ENCODE results near the gene DSTN.

DSTN gene

GRCh38 chr20:17559338-17559737, 10.5 kb upstream of the DSTN start:
- Mint-ChIP-seq H3K4me1 (peaks cover 11% of the 10 kb centered on the region), H3K36me3 (no peaks in the 10 kb centered on the region), H3K9me3 (no peaks in the 10 kb centered on the region), H3K4me3 (no peak overlapping the region), H3K27me3 (peaks cover 21% of the 10 kb centered on the region), H3K27ac (no peak overlapping the region)
- DNase-seq = no peak
- CTCF ChIA-PET = interaction anchor here (1.3 kb wide), 1 partner anchor 123 kb away, joined by 3 read pairs; the partner anchor contains the start of gene RRBP1

- no peak overlapping the region for H3K4me3 Mint-ChIP-seq
- no peak for DNase-seq
- H3K9me3 Mint-ChIP-seq = no peaks in the 10 kb centered on the region
- CTCF ChIA-PET = interaction anchor here (1.3 kb wide), 1 partner anchor 121 kb away, joined by 3 read pairs; the partner anchor contains the start of gene RRBP1
- H3K36me3 Mint-ChIP-seq = no peaks in the 10 kb centered on the region
- no peak overlapping the region for H3K27ac Mint-ChIP-seq
- H3K4me1 Mint-ChIP-seq = peaks cover 11% of the 10 kb centered on the region
- peaks cover 27% of the 10 kb centered on the region for H3K27me3 Mint-ChIP-seq
These were observed 9.4 kb upstream of the DSTN start for GRCh38 chr20:17560344-17561074.

GRCh38 chr20:17562804-17563305, 7.0 kb upstream of the DSTN start:
- no peak for DNase-seq
- H3K4me1 Mint-ChIP-seq = peaks cover 11% of the 10 kb centered on the region
- H3K36me3 Mint-ChIP-seq = no peaks in the 10 kb centered on the region
- peaks cover 26% of the 10 kb centered on the region for H3K27me3 Mint-ChIP-seq
- CTCF ChIA-PET = interaction anchor here (0.6 kb wide), 1 partner anchor 48 kb away, joined by 3 read pairs; no protein-coding TSS in a partner anchor
- H3K9me3 Mint-ChIP-seq = no peaks in the 10 kb centered on the region
- no peak overlapping the region for H3K27ac Mint-ChIP-seq
- no peak overlapping the region for H3K4me3 Mint-ChIP-seq

GRCh38 chr20:17565169-17565845, 4.6 kb upstream of the DSTN start:
- CTCF ChIA-PET = interaction anchor here (0.7 kb wide), 1 partner anchor 29 kb away, joined by 3 read pairs; no protein-coding TSS in a partner anchor
- no peak overlapping the region for H3K4me3 Mint-ChIP-seq
- no peak overlapping the region for H3K27ac Mint-ChIP-seq
- peaks cover 40% of the 10 kb centered on the region for H3K27me3 Mint-ChIP-seq
- H3K4me1 Mint-ChIP-seq = peaks cover 15% of the 10 kb centered on the region
- no peak for DNase-seq
- no peaks in the 10 kb centered on the region for H3K36me3 Mint-ChIP-seq
- H3K9me3 Mint-ChIP-seq = no peaks in the 10 kb centered on the region

GRCh38 chr20:17566345-17566744, 3.5 kb upstream of the DSTN start:
- Mint-ChIP-seq H3K27me3 (peaks cover 40% of the 10 kb centered on the region), H3K27ac (no peak overlapping the region), H3K36me3 (no peaks in the 10 kb centered on the region), H3K9me3 (no peaks in the 10 kb centered on the region), H3K4me1 (peaks cover 22% of the 10 kb centered on the region), H3K4me3 (no peak overlapping the region)
- CTCF ChIA-PET = no interaction called here
- DNase-seq = no peak

- peak overlapping the region; percentile 47 for H3K4me3 Mint-ChIP-seq
- no peak overlapping the region for H3K27ac Mint-ChIP-seq
- DNase-seq = no peak
- H3K27me3 Mint-ChIP-seq = peaks cover 40% of the 10 kb centered on the region
- H3K36me3 Mint-ChIP-seq = peaks cover 3% of the 10 kb centered on the region
- peaks cover 38% of the 10 kb centered on the region for H3K4me1 Mint-ChIP-seq
- CTCF ChIA-PET = no interaction called here
- no peaks in the 10 kb centered on the region for H3K9me3 Mint-ChIP-seq
These were observed 1.7 kb upstream of the DSTN start for GRCh38 chr20:17568045-17568788.

- CTCF ChIA-PET = no interaction called here
- H3K27ac Mint-ChIP-seq = no peak overlapping the region
- peak overlapping the region; percentile 86 for H3K4me3 Mint-ChIP-seq
- peaks cover 3% of the 10 kb centered on the region for H3K36me3 Mint-ChIP-seq
- peaks cover 32% of the 10 kb centered on the region for H3K27me3 Mint-ChIP-seq
- peak; percentile 34 for DNase-seq
- peaks cover 41% of the 10 kb centered on the region for H3K4me1 Mint-ChIP-seq
- no peaks in the 10 kb centered on the region for H3K9me3 Mint-ChIP-seq
These were observed 828 bp upstream of the DSTN start for GRCh38 chr20:17568972-17569521.

- H3K4me3 Mint-ChIP-seq = peak overlapping the region; percentile 86
- H3K4me1 Mint-ChIP-seq = peaks cover 44% of the 10 kb centered on the region
- CTCF ChIA-PET = interaction anchor here (1.0 to 2.5 kb wide), 6 partner anchors 30 to 368 kb away, joined by 3 to 10 read pairs (median 6); partner anchors contain the start of gene BFSP1
- H3K27me3 Mint-ChIP-seq = peaks cover 24% of the 10 kb centered on the region
- peaks cover 3% of the 10 kb centered on the region for H3K36me3 Mint-ChIP-seq
- peak overlapping the region; percentile 84 for H3K27ac Mint-ChIP-seq
- H3K9me3 Mint-ChIP-seq = no peaks in the 10 kb centered on the region
- DNase-seq = peak; percentile 50
These were observed 675 bp downstream of the DSTN start for GRCh38 chr20:17570347-17571152.

- DNase-seq = peak; percentile 29
- no peaks in the 10 kb centered on the region for H3K9me3 Mint-ChIP-seq
- peaks cover 24% of the 10 kb centered on the region for H3K27me3 Mint-ChIP-seq
- CTCF ChIA-PET = interaction anchor here (1.0 to 2.5 kb wide), 7 partner anchors 31 to 368 kb away, joined by 3 to 10 read pairs (median 4); partner anchors contain the start of gene BFSP1
- peaks cover 44% of the 10 kb centered on the region for H3K4me1 Mint-ChIP-seq
- peaks cover 3% of the 10 kb centered on the region for H3K36me3 Mint-ChIP-seq
- peak overlapping the region; percentile 86 for H3K4me3 Mint-ChIP-seq
- peak overlapping the region; percentile 84 for H3K27ac Mint-ChIP-seq
These were observed 1.3 kb downstream of the DSTN start for GRCh38 chr20:17571153-17571527.

GRCh38 chr20:17572034-17572638, 2.3 kb downstream of the DSTN start:
- H3K4me3 Mint-ChIP-seq = peak overlapping the region; percentile 9
- no peak for DNase-seq
- peaks cover 3% of the 10 kb centered on the region for H3K36me3 Mint-ChIP-seq
- peaks cover 44% of the 10 kb centered on the region for H3K4me1 Mint-ChIP-seq
- H3K27me3 Mint-ChIP-seq = peaks cover 24% of the 10 kb centered on the region
- CTCF ChIA-PET = interaction anchor here (1.2 to 2.5 kb wide), 4 partner anchors 35 to 77 kb away, joined by 3 to 10 read pairs (median 9); no protein-coding TSS in a partner anchor
- no peak overlapping the region for H3K27ac Mint-ChIP-seq
- H3K9me3 Mint-ChIP-seq = no peaks in the 10 kb centered on the region

GRCh38 chr20:17573463-17573862, 3.6 kb downstream of the DSTN start:
- peaks cover 37% of the 10 kb centered on the region for H3K4me1 Mint-ChIP-seq
- no peaks in the 10 kb centered on the region for H3K9me3 Mint-ChIP-seq
- no peak overlapping the region for H3K4me3 Mint-ChIP-seq
- DNase-seq = no peak
- H3K36me3 Mint-ChIP-seq = peaks cover 3% of the 10 kb centered on the region
- CTCF ChIA-PET = interaction anchor here (1.1 kb wide), 1 partner anchor 324 kb away, joined by 3 read pairs; no protein-coding TSS in a partner anchor
- peaks cover 12% of the 10 kb centered on the region for H3K27me3 Mint-ChIP-seq
- no peak overlapping the region for H3K27ac Mint-ChIP-seq

- peaks cover 28% of the 10 kb centered on the region for H3K4me1 Mint-ChIP-seq
- no peaks in the 10 kb centered on the region for H3K9me3 Mint-ChIP-seq
- peaks cover 3% of the 10 kb centered on the region for H3K36me3 Mint-ChIP-seq
- H3K4me3 Mint-ChIP-seq = no peak overlapping the region
- H3K27ac Mint-ChIP-seq = no peak overlapping the region
- CTCF ChIA-PET = no interaction called here
- DNase-seq = no peak
- H3K27me3 Mint-ChIP-seq = no peaks in the 10 kb centered on the region
These were observed 6.3 kb downstream of the DSTN start for GRCh38 chr20:17576215-17576614.

Data from activated naive CD4-positive, alpha-beta T cell treated with anti-CD3 and anti-CD28 coated beads, Interleukin-2, amount 10 ng/mL, durations not matched to agents 7 days and 5 days (primary cell).